Fibroblast of the aortic adventitia (primary cell): ENCODE data around the gene HMGXB3. TPM values are rescaled to one million over a fixed set of nuclear protein-coding genes. Genes with fewer than 3 reads are reported as not detected.

ENCODE experiments used
- DNase-seq: peaks from one replicate; pipeline ENCODE4 v3.0.0-alpha.2; 2010; ENCODE audit warnings: low read depth
- H3K4me3 ChIP-seq: 2 replicates; pipeline ENCODE4 v1.5.1; 2011; ENCODE audit warnings: low read depth, mild to moderate bottlenecking, control low read depth, low read length, moderate library complexity
- total RNA-seq: library from RNA; depleted of rRNA; stranded (reverse); fragments of >200 nt; gene quantifications from 2 replicates; pipeline ENCODE4 v1.2.3, GENCODE V29; 2012; ENCODE audit warnings: low replicate concordance
- TF ChIP-seq, protein P1 (sequence below): IDR thresholded peaks from 2 replicates; pipeline ENCODE4 v1.5.1; 2011; ENCODE audit warnings: mild to moderate bottlenecking, low read length, control low read depth, inconsistent platforms; ENCODE audit not compliant: insufficient read depth

The HMGXB3 gene
- total RNA-seq, 1 donor = 35.4 TPM

DNA sequence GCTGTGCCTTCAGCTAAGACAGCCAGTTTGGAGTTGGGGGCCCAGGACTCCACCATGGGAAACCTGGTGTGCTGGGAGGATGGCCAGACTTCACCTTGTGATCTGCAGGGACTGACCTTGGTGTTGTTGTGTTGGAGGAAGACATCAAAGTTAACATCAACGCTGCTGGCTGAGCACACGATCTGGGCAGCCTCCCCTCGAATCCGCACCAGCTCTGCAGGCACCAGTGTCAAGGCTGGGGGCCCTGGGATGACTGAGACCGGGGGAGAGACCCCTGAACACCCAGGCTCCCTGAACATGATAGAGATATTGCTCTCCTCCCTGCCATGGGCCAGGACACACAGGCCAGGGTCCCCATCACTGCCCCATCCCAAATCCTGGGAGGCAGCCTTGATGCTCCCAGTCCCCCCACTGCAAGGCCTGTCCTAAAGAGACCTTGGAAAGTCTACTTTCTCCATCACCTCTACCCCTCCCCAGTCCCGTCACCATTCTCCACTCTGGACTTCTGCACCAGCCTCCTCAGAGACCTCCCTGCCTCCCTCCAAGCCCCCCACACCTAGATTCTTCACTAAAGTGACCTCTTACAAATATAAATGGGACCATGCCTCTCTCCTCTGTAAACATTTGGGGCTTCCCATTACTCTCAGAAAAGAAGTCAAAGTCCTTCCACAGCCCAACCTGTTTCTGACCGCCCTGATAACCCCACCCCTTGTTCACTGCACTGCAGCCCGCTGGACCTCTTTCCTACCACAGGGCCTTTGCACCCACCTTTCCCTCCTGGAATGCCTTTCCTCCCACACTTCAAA, 77.7 kb downstream of the HMGXB3 start:
- TF ChIP-seq, protein P1, sequence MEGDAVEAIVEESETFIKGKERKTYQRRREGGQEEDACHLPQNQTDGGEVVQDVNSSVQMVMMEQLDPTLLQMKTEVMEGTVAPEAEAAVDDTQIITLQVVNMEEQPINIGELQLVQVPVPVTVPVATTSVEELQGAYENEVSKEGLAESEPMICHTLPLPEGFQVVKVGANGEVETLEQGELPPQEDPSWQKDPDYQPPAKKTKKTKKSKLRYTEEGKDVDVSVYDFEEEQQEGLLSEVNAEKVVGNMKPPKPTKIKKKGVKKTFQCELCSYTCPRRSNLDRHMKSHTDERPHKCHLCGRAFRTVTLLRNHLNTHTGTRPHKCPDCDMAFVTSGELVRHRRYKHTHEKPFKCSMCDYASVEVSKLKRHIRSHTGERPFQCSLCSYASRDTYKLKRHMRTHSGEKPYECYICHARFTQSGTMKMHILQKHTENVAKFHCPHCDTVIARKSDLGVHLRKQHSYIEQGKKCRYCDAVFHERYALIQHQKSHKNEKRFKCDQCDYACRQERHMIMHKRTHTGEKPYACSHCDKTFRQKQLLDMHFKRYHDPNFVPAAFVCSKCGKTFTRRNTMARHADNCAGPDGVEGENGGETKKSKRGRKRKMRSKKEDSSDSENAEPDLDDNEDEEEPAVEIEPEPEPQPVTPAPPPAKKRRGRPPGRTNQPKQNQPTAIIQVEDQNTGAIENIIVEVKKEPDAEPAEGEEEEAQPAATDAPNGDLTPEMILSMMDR = no peak
- DNase-seq = no peak
- no peak overlapping the region for H3K4me3 ChIP-seq

DNA sequence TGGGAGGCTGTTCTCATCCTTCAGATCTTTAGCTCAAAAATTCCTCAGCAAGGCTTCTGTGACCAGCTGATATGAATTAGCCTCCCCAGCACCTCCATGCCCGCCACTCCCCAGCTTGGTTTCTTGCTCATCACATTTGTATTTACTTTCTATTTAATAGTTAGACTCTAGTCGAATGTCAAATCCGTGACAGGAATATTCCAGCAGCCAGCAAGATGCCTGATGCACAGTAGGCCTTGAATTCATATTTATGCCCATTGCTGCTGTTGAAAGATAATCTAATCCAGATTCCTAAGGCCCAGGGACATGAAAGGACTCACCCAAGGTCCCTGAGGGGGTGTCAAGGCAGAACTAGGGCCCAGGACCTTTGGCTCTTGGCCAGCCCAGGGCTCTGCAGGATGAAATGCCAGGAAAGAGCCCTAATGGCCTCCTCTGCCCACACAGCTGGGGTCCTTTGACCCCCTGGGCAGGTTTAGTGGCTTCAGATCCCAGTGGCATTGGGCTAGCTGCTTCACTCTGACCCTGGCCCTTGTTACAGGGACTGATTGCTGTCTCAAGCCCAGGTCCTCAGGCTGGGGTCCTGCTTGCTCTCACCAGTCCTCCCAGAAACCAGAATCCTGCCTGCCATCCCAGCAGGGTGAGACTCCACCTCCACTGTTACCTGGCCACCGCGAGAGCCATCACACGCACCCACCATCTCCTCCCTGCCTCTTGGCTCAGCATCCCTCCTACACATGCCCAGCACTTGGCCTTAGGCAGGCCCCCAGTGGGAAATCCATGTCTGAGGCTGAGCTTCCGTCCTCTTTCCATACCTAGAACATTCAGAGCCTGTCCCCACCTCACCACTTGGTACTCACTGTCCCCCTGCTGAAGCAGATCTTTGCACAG, 78.5 kb downstream of the HMGXB3 start:
- TF ChIP-seq, protein P1 = no peak
- no peak for DNase-seq
- no peak overlapping the region for H3K4me3 ChIP-seq

DNA sequence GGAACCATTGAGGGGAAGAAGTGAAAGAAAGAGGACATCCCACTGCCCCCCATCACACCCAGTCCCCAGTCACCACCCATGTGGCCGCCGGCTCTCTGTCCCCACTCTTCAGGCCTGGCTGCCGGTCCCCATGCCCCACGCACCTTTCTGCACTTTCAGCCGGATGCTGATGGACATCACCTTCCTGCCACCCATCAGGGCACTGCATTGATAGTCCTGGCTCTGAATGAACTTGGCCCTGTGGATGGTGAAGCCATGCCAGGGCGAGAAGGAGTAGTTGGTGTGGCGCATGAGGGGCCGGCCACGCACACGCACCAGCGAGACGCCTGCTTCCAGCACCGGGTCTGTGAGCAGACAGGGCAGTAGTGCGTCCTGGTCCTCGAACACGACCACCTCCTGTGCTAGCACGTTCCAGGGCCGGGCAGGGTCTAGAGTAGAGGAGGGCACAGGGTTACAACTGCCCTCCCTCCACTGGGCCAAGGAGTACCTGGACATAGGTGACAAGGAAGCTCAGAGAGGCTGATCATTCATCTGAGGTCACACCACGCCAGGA, 79.4 kb downstream of the HMGXB3 start:
- TF ChIP-seq, protein P1 = no peak
- no peak overlapping the region for H3K4me3 ChIP-seq
- DNase-seq = no peak

DNA sequence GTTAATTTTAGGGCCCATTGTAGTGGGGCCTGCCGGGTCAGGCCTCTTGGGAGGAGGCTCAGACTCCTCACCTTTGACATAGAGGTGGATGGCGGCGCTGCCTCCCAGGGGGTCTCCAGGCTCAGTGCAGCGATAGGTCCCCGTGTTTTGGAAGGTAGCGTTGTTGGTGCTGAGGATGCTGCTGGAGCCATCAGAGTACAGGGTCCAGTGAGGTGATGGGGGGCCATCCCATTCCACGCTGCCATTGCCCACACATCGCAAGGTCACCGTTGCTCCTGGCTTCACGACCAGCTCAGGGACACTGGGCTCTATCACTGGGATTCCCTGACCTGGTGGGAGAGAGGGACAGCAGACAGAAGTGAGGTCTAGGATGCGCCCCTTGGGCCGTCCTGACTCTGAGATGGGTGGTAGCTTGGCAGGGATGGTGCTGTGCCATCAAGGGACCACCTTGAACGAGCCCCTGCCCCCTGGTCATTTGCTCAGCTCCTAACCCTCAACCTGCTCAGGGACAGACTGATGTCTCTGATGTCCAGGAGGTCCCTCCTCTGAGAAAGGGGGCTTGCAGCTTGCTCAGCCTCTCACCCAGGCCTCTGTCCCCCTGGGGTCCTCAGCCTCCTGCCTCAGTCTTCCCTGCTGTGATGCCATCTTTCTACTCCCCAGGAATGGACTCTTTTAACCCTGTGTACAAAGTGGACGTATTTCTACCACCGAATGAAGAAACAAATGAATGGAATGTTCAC, 80.3 kb downstream of the HMGXB3 start:
- TF ChIP-seq, protein P1 = no peak

DNA sequence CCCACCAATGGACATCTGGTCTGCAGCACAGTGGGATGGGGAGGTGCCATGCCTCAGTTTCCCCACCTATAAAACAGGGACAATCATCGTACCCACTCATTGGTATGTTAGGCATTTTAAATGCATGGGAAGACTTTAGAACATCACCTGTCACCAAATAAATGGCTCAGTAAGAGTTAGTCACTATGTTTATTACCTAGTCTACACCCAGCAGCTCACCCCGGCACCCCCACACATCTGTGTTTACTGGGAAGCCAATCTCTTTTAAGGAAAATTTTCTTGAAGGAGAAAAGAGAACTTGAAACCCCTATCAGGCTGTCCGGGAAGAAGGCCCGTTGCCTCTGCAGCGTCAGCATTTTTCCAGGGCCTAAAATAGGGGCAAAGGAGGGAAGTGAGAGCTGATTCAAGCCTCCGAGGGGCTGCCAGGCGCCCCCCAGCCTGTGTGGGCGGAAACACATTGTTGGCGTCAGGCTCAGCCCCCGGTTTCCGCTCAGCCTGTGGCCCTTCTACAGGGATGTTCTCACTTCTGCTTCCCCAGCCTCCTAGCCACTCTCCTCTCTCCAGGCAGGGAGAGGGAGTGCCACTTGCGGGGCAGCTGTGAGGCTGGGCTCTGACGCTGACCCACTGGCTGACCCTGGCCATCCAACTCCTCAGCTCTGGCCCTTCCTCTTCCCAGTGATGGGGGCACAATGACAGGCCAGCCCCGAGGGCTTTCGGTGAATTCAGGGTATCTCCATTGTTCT, 81.2 kb downstream of the HMGXB3 start:
- no peak overlapping the region for H3K4me3 ChIP-seq
- no peak for DNase-seq
- TF ChIP-seq, protein P1 = no peak

More for the DNA sequence above, 80.3 kb downstream of the HMGXB3 start:
- H3K4me3 ChIP-seq = no peak overlapping the region
- no peak for DNase-seq
